ENCODE data around the gene FNDC3B.

Gene FNDC3B

DNA sequence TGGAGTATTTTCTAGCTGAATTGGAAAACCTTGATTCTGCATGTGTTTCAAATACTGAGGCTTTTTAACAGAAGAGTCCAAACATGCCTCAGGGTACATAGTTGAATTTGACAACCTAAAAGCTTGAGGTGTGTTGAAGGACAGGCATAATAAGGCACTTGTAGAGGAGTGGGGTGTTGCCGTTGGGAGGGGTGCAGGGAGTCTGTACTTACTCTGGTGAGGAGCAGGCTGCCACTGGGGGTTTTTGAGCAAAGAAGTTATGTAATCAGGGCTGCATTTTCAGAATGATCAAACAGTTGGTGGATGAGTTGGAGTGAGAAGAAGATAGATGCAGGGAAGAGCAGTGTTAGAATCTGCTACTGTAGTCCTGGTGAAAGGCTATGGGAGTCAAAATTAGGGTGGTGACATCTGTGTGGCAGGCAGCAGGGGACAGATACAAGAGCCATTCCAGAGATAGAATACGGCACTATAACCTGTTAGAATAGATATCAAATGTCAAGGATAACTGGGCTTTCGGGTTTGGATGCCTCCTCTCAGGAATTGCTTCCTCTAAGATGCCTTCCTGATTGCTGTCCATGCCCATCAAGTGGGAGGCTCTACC lies 247.3 kb downstream of the FNDC3B start:
- H3K4me3 ChIP-seq (ENCODE audit: low read depth, low read length): no peak overlapping the region
- no peak for DNase-seq (ENCODE audit: low read depth)
- TF ChIP-seq, protein P1, sequence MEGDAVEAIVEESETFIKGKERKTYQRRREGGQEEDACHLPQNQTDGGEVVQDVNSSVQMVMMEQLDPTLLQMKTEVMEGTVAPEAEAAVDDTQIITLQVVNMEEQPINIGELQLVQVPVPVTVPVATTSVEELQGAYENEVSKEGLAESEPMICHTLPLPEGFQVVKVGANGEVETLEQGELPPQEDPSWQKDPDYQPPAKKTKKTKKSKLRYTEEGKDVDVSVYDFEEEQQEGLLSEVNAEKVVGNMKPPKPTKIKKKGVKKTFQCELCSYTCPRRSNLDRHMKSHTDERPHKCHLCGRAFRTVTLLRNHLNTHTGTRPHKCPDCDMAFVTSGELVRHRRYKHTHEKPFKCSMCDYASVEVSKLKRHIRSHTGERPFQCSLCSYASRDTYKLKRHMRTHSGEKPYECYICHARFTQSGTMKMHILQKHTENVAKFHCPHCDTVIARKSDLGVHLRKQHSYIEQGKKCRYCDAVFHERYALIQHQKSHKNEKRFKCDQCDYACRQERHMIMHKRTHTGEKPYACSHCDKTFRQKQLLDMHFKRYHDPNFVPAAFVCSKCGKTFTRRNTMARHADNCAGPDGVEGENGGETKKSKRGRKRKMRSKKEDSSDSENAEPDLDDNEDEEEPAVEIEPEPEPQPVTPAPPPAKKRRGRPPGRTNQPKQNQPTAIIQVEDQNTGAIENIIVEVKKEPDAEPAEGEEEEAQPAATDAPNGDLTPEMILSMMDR (IDR thresholded peaks at IDR 0.05; ENCODE audit: insufficient read depth, low read depth, low read length, missing control alignments): no peak

DNA sequence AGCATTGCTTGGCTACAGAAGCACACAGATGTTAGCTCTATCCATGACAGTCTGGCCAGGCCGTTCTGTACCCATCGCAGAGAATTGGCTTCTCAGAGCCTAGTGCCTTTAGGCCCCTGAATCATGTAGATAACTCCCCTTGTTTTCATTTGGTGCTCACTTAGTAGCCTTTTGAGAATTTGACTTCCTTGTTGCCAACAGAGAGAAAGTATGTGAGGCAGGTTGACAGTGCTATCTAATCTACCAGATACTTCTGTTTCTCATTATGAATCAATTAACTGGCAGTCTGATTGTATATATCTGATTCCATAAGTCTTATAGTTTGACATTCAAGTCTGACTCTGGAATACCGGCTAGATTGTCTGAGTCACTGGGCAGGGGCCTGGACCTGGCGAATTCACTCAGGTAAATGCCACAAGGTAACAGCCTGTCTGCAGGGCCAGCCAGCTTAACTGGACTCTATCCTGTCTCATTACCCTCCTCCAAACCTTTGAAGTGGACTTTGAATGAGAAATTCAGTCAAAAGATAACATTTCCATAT lies 248.6 kb downstream of the FNDC3B start:
- no peak for DNase-seq (ENCODE audit: low read depth)
- TF ChIP-seq, protein P1 (IDR thresholded peaks at IDR 0.05; ENCODE audit: insufficient read depth, low read depth, low read length, missing control alignments): no peak
- no peak overlapping the region for H3K4me3 ChIP-seq (ENCODE audit: low read depth, low read length)

DNA sequence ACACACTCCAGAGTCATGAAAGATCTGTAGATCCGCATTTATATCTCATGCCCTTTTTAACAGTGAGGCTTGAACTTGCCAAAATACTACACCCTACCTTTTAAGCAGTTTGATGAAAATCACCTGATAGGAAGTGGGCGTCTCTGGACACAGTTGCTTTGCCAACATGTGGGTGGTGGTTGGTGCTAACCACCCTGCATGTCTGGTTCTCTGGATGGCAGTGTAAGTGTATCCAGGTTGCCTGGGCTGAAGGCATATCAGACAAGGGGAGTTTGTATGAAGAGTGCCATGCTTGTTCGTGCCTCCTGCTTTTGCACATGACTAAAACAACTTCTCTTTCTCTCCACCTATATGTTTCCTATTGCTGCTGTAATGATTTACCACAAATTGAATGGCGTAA lies 249.3 kb downstream of the FNDC3B start:
- H3K4me3 ChIP-seq (ENCODE audit: low read depth, low read length): no peak overlapping the region
- TF ChIP-seq, protein P1 (IDR thresholded peaks at IDR 0.05; ENCODE audit: insufficient read depth, low read depth, low read length, missing control alignments): no peak
- no peak for DNase-seq (ENCODE audit: low read depth)

DNA sequence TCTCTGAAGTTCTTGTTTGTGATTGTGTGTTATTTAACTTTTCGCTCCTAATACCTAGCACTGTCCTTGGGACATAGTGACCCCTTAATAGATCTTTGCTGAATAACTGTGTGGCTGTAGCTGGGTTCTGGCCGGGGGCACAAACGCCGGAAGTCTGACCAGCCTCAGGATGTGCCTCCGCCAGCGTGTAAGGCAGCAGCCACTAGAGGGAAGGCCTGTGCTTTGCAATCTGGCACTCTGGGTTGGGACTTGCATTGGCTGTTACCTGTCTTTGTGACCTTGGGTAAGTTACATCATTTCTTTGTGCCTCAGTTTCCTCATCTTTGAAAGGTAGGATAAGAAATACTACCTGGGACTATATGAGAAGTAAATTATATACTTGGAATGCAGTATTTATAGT lies 250.2 kb downstream of the FNDC3B start:
- no peak for DNase-seq (ENCODE audit: low read depth)
- H3K4me3 ChIP-seq (ENCODE audit: low read depth, low read length): no peak overlapping the region
- TF ChIP-seq, protein P1 (IDR thresholded peaks at IDR 0.05; ENCODE audit: insufficient read depth, low read depth, low read length, missing control alignments): no peak

DNA sequence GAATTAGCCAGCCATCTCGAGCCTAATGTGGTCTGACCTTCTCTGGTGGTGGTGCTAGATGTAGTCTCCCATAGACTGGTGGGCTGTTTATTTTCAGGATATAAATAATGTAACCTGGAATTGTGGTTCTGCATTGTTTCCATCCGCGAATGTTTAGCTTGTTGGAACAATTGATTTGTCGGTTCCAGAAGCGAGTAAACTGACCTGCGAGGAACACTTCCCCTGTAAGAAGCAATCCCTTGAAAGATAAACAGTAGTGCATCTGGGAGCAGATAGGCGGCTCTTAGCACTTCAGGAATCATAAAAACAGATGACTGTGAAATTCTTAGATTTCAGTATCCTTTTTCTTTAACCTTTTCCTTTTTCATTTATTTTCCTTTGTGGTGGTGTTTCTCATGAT lies 251.1 kb downstream of the FNDC3B start:
- TF ChIP-seq, protein P1 (IDR thresholded peaks at IDR 0.05; ENCODE audit: insufficient read depth, low read depth, low read length, missing control alignments): no peak
- no peak overlapping the region for H3K4me3 ChIP-seq (ENCODE audit: low read depth, low read length)
- DNase-seq (ENCODE audit: low read depth): no peak

DNA sequence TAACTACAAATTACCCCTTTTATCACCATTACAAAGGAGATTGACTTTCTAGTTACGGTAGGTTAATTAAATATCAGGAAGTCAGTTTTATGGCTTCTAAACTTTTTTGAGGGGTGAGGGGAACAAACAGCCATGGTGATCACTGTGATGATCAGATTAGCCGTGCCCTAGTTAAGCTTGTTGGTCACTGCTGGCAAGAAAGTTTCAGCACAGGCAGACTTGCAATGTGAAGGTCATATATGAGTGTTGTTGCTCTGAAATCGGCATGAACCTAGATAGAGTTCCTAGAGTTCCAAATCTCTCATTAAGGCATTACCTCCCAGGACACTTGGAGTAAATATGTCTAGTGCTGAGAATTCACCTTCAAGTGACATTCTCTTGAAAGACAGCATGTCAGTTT lies 252.3 kb downstream of the FNDC3B start:
- DNase-seq (ENCODE audit: low read depth): no peak
- TF ChIP-seq, protein P1 (IDR thresholded peaks at IDR 0.05; ENCODE audit: insufficient read depth, low read depth, low read length, missing control alignments): no peak
- H3K4me3 ChIP-seq (ENCODE audit: low read depth, low read length): no peak overlapping the region

DNA sequence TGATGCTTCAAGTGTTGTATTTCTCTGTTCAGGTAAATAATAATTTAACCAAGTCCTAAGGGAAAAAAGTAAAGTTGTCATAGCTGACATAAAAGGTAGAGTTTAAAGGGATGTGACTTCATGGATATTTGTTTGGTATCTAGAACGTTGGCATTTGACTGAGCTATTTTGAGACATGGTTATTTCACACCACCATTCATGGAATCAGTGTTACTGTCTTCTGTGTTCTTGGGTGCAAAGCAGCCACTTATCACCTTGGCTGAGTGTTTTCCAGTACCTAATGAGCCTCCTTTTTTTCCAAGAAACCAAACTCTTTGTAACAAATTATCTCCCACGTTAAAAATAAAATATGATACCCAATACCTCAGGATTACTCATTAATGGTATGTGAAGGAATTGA lies 253.0 kb downstream of the FNDC3B start:
- no peak for DNase-seq (ENCODE audit: low read depth)
- TF ChIP-seq, protein P1 (IDR thresholded peaks at IDR 0.05; ENCODE audit: insufficient read depth, low read depth, low read length, missing control alignments): no peak
- H3K4me3 ChIP-seq (ENCODE audit: low read depth, low read length): no peak overlapping the region
